GM19240 (cell line): Measurements from ENCODE around the gene MYH2.
"Not testable (repeated sequence)": the region's sequence is repeated elsewhere in the genome, so short reads cannot be mapped to it uniquely, and the experiment has no call there.

Source experiments
- DNase-seq: peaks from one replicate; pipeline ENCODE4 v3.0.0; 2011; ENCODE audit warnings: low spot score; ENCODE audit not compliant: insufficient read length

The MYH2 gene

DNA sequence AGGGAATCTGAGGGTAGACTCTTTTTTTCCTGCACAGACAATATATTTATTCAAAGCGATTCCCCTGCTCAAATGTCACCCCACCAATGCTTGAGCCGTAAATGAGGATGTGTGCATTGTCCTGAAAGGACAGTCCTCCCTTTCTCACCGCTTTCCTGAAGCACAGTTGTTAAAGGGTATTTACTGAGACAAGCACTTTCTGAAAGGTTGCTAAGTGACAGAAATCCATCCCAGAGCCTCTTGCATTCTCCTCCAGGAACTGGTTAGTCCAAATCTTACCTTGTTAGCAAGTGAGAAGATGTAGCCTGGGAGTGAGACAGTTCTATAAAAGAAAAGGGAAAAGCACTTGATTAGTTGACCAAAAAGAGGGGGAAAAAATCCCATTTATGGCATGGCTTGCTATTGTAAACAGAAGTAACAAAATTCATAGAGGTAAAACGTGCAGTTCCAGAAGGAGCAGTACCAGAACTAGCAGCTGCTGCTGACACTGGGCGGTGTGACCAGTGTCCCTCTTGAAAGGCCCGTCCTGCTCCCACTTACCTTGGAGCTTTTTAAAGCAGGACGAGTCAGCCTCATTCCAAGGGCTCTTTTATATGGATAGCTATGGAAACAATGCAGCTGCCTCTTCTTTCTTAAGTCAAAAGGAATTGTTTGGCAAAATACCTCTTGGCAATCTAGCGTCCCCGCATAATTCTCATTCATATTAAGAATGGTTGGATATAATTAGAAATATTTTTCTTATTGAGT, at the start of gene MYH2:
Gene MYH2 (minus strand): TSS at position 563 of the 747 bp plus-strand sequence. CDS start 1,738 bp downstream, outside the sequence.
- DNase-seq: no peak

GRCh38 chr17:10598621-10599020, 49.2 kb upstream of the MYH2 start:
- no peak for DNase-seq

DNA sequence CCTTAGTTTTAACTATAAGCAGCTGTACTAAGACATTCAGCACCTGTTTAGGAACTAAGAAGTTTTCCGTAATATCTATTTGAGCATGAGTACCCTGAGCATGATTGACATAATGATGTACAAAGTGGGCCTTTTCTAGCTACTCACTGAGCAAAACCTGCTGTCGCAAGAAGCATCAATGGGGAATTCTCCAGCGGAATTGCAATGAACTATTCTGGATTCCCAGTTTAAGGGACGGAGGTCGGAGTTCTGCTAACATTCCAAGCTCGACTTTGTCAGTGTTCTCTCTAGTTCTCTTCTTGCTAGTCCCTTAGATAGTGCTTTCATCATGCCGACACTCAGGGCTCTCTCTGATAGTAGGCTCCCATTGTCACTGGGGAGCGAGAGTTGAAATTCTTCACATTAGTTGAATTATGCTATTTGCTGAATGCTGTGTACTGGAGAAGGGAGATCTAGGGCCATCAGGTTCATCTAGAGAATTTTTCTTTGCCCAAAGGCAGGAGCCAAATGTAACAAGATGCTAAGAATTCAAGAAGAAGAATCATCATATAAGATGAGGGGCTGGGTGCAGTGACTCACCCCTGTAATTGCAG, 40.2 kb upstream of the MYH2 start:
- DNase-seq: no peak

- DNase-seq: no peak
These were observed 36.1 kb upstream of the MYH2 start for GRCh38 chr17:10585529-10585928.

GRCh38 chr17:10583834-10584233, 34.4 kb upstream of the MYH2 start:
- no peak for DNase-seq

DNA sequence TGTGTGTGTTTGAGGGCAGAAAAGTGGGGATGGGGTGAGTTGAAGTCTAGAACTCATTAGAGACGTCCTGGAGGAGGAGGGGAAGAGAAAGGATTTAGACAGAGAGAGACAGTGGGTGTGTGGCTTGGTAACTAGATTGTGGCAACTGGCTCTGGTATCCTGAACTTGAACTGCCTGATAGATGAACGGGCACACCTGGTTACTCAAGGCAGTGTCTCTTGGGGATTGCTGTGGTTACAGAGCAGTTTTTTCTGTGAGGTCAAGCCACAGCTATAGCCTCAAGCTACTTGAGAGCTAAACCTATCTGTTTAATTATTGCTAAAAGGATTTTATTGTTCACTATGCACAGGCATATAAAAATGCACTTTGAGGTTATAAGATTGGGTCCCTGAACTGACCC, 29.8 kb upstream of the MYH2 start:
- no peak for DNase-seq

GRCh38 chr17:10574324-10574723, 24.9 kb upstream of the MYH2 start:
- DNase-seq: no peak

- DNase-seq: no peak
These were observed 14.7 kb upstream of the MYH2 start for GRCh38 chr17:10563991-10564660.

DNA sequence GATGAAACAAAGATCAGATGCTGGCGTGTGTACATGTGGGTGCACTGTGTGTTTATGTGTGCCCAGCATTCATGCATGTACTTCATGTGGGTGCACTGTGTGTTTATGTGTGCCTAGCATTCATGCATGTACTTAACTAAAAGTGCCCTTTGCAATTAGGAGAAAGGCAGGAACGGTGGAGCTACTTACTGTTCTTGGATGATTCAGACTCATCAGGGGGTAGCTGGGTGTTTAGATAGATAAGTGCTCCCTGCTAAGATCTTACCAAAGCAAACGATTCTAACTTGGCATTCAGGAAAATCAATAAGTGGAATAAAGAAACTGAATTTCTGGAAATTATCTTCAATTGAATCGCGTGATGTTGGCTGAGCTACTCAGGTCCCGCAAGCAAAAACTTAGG, 8.6 kb upstream of the MYH2 start:
- DNase-seq: no peak

GRCh38 chr17:10557422-10557821, 8.0 kb upstream of the MYH2 start:
- DNase-seq: no peak

DNA sequence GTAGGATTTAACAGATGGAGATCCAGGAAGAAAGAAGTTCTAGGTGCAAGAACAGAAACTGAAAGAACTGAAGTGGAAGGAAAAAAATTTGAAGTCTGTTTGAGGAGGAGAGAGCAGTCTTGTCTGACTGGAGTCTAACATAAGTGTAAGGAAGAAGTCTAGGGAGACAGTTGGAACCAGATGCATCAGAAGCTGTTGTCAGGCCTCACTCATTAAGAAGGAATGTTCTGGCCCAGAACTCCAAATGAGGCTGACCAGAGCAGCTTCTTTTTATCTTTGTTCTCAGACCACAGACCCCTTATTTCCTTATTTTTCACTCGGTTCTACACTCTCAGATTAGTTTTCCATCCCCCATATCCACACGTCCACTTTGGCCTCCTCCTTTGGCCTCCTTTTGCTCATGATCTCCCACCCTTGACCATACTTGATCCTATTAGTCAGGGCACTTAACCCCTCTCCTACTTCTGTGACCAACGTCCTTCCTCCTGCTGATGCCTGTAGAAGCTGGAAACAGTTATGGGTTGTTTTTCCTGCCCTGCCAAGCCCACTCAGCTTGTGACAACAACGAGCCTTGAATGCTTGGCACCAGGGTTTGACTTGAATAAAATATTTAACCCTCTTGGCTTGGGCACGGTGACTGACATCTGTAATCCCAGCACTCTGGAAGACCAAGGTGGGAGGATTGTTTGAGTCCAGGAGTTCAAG, 7.0 kb upstream of the MYH2 start:
- no peak for DNase-seq

- no peak for DNase-seq
These were observed 556 bp upstream of the MYH2 start for GRCh38 chr17:10550014-10550413.

GRCh38 chr17:10547351-10547750, 2.1 kb downstream of the MYH2 start:
- DNase-seq: no peak

- DNase-seq: not testable (repeated sequence)
These were observed 6.0 kb downstream of the MYH2 start for GRCh38 chr17:10543486-10543885.

GRCh38 chr17:10541179-10541578, 8.3 kb downstream of the MYH2 start:
- DNase-seq: not testable (repeated sequence)

DNA sequence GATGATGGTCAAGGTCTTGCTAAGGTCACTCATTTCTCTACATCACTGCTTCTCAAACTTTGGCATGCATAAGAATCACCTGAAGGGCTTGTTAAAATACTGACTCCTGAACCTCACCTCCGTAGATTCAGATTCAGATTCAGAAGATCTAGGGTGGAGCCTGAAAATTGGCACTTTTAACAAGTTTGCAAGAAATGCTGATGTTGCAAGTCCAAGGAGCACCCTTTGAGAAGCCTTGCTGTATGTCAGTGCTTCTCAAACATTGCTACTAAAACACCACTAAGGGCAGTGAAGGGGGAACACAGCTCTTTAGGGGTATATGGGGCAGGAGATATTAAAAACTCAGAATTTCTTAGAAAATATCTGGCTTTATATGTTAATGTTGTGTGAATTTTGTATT, 17.4 kb downstream of the MYH2 start:
- no peak for DNase-seq

GRCh38 chr17:10527419-10527818, 22.0 kb downstream of the MYH2 start:
- DNase-seq: no peak

GRCh38 chr17:10526517-10526916, 22.9 kb downstream of the MYH2 start:
- DNase-seq: no peak

DNA sequence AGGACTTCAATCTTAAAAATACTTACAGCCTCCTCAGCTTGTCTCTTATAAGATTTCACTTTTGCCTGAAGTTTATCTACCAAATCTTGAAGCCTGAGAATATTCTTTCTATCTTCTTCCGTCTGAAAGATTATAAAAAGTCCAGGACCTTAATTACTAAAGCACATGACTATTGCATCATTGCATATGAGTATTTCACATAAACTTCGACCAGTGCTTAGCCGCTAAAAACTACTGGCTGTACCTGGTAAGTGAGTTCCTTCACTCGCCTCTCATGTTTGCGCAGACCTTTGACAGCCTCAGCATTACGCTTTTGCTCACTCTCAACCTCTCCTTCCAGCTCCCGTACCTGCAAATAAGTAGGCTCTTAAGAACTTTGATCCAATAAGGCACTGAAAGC, 26.4 kb downstream of the MYH2 start:
- DNase-seq: no peak

GRCh38 chr17:10521949-10522348, 27.5 kb downstream of the MYH2 start:
- no peak for DNase-seq

GRCh38 chr17:10518271-10519037, 31.0 kb downstream of the MYH2 start, which contains the start of gene MYH1:
TSS of gene MYH1 (minus strand) at chr17:10518542. CDS start at chr17:10516642, 1,900 bp downstream.
- no peak for DNase-seq
